Femur (tissue), 1 donor: ENCODE data around the gene ZDHHC8.

Source experiments
- DNase-seq: peaks from one replicate; pipeline ENCODE4 v3.0.0-alpha.2; 2017

The ZDHHC8 gene

DNA sequence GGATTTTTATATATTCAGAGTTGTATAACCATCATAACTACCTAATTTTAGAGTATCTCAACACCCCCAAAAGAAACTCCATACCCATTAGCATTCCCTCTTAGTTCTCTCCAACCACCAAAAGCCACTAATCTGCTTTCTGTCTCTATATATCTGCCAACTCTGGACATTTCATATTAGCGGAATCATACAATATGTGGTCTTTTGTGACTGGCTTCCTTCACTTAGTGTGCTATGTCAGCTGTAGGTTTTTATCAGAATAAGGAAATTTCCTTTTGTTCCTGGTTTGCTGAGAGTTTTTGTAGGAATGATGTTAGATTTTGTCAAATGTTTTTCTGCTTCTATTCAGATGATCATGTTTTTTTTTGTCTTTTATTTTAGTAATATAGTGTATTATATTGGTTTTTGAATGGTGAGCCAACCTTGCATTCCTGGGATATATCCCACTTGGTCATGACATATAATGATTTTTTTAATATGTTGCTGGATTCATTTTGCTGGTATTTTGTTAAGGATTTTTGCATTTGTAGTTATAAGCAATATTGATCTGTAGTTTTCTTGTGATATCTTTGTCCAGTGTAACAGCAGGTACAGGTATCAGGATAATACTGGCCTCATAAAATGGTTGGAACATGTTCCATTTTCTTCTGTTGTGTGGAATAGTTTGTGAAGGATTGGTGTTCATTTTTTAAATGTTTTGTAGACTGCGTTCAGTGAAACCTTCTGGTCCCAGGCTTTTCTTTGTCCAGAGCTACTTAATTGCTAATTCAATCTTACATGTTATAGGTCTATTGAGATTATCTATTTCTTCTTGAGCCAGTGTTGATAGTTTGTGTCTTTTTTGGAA is 34.8 kb upstream of the ZDHHC8 start:
- no peak for DNase-seq

DNA sequence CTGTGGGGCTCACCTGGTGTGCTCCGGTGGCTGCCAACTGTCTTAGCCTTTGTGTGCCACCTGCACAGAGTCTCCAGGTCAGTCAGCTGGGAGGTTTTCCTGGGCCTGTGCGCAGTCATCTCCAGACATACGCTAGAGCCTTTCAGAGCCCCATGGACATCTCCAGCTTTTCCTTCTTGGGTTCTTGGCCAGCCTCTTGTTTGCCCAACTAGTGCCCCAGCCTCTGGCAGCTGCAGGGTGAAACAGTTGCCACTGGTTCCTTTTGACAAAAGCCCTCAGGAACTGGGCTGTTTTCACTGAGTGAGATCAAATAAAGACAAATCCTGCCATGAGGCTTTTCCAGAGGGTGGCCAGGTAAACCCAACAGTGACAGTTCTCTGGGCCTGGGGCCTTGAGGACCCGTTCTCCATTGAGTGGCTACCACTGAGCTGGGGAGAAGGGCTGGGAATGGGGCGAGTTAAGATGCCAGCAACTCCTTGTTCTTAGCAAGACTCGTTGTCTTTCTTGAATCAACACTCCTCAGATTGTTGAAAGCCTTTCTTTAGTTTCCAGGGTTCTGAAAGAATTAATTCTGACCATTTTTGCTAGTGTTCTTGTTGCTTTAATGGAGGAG is 32.4 kb upstream of the ZDHHC8 start:
- DNase-seq: no peak

DNA sequence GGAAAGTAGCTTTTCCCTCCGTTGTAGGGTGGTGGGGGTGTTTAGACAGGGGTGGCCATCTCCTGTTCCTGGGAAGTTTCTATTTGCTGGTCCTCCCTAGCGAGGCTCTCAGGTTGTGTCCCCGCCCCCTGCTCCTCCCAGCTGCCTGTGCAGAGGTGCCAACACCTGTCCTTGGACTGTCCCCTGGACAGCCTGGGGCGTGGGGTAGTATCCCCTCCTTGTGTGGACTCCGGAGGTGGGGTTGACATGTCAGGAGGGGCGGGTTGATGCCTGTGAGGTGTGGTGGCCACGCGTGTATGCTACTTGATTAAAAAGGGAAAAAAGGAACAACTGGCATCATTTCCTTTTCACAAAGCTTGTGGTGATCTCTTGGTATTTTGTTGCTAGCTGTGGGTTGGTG is 30.0 kb upstream of the ZDHHC8 start:
- no peak for DNase-seq

- DNase-seq: no peak
Measured at GRCh38 chr22:20102203-20102780, 29.3 kb upstream of the ZDHHC8 start.

GRCh38 chr22:20105456-20106204 is 26.0 kb upstream of the ZDHHC8 start:
- no peak for DNase-seq

DNA sequence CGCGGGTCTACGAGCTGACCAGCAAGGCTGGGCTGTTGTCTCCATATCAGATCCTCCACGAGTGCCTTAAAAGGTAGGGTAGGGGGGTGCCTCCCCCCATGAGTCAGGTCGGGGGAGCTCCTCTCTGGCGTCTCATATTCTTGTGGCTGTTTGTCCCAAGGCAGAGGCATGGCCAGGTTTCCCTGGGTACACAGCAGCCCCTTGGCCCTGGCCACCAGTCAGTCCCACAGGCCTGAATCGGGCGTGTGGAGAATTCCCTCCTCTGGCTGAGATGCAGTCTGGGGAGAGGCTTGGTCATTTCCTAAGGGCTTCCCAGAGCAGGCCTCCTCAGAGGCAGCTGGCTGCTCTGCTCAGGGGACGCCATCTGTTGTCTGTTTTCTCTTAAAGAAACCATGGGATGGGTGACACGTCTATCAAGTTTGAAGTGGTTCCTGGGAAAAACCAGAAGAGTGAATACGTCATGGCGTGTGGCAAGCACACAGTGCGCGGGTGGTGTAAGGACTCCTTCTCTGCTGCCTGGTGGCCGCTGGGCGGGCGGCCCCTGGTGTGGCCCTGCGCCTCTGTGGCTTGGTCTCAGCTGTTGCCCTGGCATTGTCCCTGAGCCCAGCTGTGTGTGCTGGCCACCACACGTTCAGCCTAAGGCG is 25.3 kb upstream of the ZDHHC8 start:
- no peak for DNase-seq

DNA sequence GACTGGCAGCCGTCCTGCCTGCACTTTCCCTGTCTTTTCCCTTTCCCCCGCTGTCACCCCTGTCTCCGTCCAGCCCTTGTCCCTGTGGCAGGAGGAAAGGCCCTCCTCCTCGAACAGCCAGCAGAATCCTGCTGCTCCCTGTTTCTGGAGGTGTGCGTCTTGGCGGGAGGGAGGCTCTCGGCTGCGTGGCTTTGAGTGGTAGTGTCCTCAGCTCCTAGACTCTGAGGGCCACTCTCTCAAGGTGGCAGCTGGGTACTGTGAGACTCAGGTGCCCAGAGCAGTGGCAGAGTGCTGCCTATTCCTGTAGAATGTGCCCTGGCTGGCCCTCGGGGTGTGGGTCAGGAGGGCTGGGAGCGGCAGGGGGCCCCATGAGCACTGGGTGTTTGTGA is 24.8 kb upstream of the ZDHHC8 start:
- no peak for DNase-seq

DNA sequence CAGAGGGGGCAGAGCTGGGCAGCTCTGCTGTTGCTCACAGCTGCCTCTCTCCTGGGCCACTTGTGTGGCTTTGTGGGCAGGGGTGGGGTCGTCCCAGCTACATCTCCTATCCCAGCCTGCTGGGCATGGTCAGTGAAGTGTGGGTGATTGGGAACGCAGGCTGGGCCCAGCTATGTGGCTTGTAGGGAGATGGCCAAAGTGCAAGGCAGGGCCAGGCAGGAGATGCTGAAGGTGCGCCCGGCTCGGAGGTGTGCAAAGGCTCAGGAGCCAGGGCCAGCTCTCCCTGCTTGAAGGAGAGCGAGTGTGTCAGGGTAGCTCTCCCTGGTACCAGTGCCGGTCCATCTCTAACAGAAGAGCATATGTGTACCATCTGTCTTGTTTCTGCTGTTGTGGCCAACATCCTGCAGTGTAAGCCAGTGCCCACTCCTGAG is 24.1 kb upstream of the ZDHHC8 start:
- no peak for DNase-seq

- no peak for DNase-seq
Measured at GRCh38 chr22:20107951-20108756, 23.4 kb upstream of the ZDHHC8 start.

DNA sequence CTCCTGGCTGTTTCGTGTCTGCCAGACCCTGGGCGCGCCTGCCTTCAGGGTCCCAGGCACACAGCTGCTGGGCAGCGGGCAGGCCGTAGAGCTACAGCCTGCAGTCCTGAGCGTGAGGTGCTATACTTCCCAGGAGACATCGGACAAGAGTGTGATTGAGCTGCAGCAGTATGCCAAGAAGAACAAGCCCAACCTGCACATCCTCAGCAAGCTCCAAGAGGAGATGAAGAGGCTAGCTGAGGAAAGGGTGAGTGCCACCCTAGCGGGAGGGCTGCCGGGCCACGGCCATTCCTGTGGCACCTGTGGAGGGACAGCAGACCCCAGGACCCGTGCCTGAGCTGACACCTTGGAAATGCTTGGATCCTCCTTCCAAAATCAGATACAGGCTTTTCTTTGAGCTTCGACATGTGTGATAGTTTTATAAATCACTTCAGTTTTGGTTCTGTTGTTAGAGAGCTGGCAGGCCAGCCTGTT is 22.8 kb upstream of the ZDHHC8 start:
- DNase-seq: no peak

- DNase-seq: no peak
Measured at GRCh38 chr22:20109411-20110358, 21.9 kb upstream of the ZDHHC8 start.

- no peak for DNase-seq
Measured at GRCh38 chr22:20110359-20110985, 21.1 kb upstream of the ZDHHC8 start.

DNA sequence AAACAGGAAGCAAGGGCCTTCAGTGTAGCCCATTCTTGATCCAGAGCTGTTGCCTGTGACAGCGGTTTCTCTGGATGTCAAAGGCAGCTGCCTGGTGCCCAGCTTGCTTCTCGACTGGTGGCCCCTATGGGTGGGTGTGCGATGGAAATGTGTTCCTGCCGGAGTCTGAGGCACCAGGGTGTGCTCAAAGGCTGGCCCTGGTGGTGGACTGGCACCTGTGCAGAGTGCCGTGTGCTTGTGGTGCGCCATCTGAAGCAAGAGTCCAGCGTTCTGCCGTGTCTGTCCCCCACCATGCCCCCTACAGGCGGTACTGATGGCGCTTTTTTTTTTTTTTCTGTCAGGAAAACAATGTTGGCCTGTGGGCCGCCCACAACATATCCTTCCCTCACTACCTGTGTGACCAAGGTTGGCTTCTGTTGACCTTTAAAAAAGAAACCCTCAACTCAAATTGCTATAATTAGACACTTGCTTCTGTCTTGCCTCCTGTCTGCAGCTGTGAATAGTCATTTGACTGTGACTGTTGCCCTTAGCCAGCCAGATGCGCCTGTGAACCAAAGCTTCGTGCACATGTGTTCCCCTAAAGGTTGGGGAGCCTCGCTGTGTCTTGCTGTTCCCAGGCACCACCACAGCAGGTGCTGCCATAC is 20.4 kb upstream of the ZDHHC8 start:
- no peak for DNase-seq

DNA sequence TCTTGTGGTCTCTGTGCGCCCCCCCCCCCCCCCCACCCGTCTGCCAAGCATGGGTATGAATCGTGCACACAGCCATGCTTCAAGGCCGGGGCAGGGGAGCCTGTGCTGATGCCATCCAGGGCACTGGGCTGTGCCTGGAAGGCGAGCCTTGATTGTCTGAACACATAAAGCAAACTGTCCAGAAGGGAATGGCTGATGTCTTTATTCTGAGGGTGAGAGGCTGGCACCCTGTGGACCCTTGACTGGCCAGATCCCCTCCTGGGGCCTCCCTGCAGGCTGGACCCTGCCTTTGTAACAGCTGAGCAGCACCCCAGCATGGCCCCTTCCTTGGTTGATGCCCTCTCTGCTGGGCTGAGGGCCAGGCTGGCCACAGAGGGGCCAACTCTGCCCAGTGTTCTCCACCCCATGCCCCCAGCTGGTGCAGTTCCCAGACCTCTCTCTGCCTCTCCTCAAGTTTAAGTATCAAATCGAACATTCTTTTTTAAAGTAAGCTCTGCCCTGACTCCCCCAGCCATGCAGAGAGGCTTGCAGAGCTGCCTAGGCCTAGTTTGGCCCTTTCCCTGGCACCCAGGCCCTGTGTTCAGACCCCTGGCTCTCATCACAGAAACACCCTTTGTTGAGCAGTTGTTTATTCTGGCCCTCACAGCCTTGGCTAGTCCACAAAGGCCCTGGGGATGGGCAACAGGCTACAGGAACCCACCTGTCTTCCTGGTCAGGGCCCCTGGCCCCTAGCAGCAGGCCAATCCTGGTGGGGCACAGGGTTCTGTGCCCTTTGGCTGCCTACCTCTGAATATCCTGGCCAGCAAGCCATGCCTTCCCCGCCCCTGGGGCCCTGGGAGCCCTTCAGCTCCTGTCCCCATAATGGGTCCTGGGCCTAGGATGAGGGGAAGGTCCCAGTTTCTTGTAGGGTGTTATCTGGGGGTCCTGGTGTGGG is 19.6 kb upstream of the ZDHHC8 start:
- DNase-seq: no peak

GRCh38 chr22:20112623-20113511 is 18.7 kb upstream of the ZDHHC8 start:
- no peak for DNase-seq

DNA sequence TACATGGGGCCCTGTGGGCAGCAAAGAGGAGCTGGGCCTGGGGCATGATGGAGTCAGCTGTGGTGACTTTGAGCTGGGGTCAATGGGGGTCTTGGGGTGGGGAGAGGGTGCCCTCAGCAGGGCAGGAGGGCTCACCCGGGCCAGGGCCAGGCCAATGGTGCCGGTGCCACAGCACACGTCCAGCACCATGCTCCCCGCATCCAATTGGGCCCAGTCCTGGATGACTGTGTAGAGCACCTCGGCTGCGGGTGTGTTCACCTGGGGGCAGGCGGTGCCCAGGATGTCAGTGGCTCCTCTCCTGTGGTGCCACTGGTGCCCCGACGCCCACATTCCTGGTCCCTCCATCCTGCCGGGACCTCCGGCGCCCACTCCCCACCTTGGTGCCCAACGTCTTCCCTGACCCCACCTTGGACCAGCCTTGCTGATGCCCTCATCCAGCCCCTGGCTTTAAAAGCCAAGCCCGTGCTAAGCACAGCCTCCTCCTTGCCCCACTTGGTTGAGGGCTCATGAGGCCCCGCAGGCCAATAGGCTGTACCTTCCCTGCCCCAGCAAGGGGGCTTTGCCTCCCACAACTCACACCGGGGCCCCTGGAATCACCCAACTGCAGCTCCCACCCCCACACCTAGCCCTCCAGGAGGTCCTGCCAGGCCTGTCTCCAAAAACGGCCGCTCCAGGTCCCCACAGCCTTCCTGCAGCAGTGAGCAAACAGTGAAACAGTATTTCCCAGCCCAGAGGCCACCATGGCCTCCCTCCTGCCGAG is 17.9 kb upstream of the ZDHHC8 start:
- no peak for DNase-seq
